ENCODE results near the gene PHF21A.

The PHF21A gene

GRCh38 chr11:46075928-46076327 lies 45.3 kb downstream of the PHF21A start:
- no peak for DNase-seq (ENCODE audit: low read depth in 3 of 3)

GRCh38 chr11:46075168-46075567 lies 46.1 kb downstream of the PHF21A start:
- no peak for DNase-seq (ENCODE audit: low read depth in 3 of 3)

- no peak for DNase-seq (ENCODE audit: low read depth in 3 of 3)
Observed at GRCh38 chr11:46073632-46074031, 47.6 kb downstream of the PHF21A start.

GRCh38 chr11:46072172-46072964 lies 48.9 kb downstream of the PHF21A start:
- no peak for DNase-seq (ENCODE audit: low read depth in 3 of 3)

GRCh38 chr11:46071091-46071490 lies 50.2 kb downstream of the PHF21A start:
- no peak for DNase-seq (ENCODE audit: low read depth in 3 of 3)

- no peak for DNase-seq (ENCODE audit: low read depth in 3 of 3)
Observed at GRCh38 chr11:46069595-46069994, 51.7 kb downstream of the PHF21A start.

- DNase-seq (ENCODE audit: low read depth in 3 of 3) = no peak
Observed at GRCh38 chr11:46066335-46066734, 54.9 kb downstream of the PHF21A start.

GRCh38 chr11:46065681-46066080 lies 55.6 kb downstream of the PHF21A start:
- no peak for DNase-seq (ENCODE audit: low read depth in 3 of 3)

GRCh38 chr11:46064221-46064620 lies 57.0 kb downstream of the PHF21A start:
- DNase-seq (ENCODE audit: low read depth in 3 of 3) = no peak

- DNase-seq (ENCODE audit: low read depth in 3 of 3) = no peak
Observed at GRCh38 chr11:46063138-46063537, 58.1 kb downstream of the PHF21A start.

- no peak for DNase-seq (ENCODE audit: low read depth in 3 of 3)
Observed at GRCh38 chr11:46060013-46060412, 61.2 kb downstream of the PHF21A start.

- DNase-seq (ENCODE audit: low read depth in 3 of 3) = no peak
Observed at GRCh38 chr11:46057489-46057888, 63.8 kb downstream of the PHF21A start.

- no peak for DNase-seq (ENCODE audit: low read depth in 3 of 3)
Observed at GRCh38 chr11:46055371-46055770, 65.9 kb downstream of the PHF21A start.

GRCh38 chr11:46051102-46051501 lies 70.2 kb downstream of the PHF21A start:
- no peak for DNase-seq (ENCODE audit: low read depth in 3 of 3)

- no peak for DNase-seq (ENCODE audit: low read depth in 3 of 3)
Observed at GRCh38 chr11:46050662-46051061, 70.6 kb downstream of the PHF21A start.

- DNase-seq (ENCODE audit: low read depth in 3 of 3) = no peak
Observed at GRCh38 chr11:46050003-46050461, 71.2 kb downstream of the PHF21A start.

GRCh38 chr11:46049325-46049897 lies 71.8 kb downstream of the PHF21A start:
- DNase-seq (ENCODE audit: low read depth in 3 of 3) = no peak

- no peak for DNase-seq (ENCODE audit: low read depth in 3 of 3)
Observed at GRCh38 chr11:46048198-46048597, 73.1 kb downstream of the PHF21A start.

GRCh38 chr11:46047520-46047919 lies 73.7 kb downstream of the PHF21A start:
- DNase-seq (ENCODE audit: low read depth in 3 of 3) = no peak

- no peak for DNase-seq (ENCODE audit: low read depth in 3 of 3)
Observed at GRCh38 chr11:46045811-46046210, 75.4 kb downstream of the PHF21A start.

GRCh38 chr11:46044601-46045000 lies 76.7 kb downstream of the PHF21A start:
- DNase-seq (ENCODE audit: low read depth in 3 of 3) = no peak

- no peak for DNase-seq (ENCODE audit: low read depth in 3 of 3)
Observed at GRCh38 chr11:46039990-46040389, 81.3 kb downstream of the PHF21A start.

- no peak for DNase-seq (ENCODE audit: low read depth in 3 of 3)
Observed at GRCh38 chr11:46038529-46038928, 82.7 kb downstream of the PHF21A start.
